ENCODE measurements around the gene TTLL8. TPM values are rescaled to one million over a fixed set of nuclear protein-coding genes. Genes with fewer than 3 reads are reported as not detected.

Gene TTLL8
- total RNA-seq, 2 experiments from 2014 or later, result 0.06 to 0.72 TPM

GRCh38 chr22:50061824-50062355 is 3.8 kb upstream of the TTLL8 start:
- Histone ChIP-seq H3K9me2 (ENCODE audit: insufficient read depth, low read length) (no peaks in the 10 kb centered on the region), H3K9me3 (ENCODE audit: low read length) (no peaks in the 10 kb centered on the region), H4K20me1 (ENCODE audit: insufficient read depth, low read length) (no peaks in the 10 kb centered on the region), H3K4me1 (ENCODE audit: insufficient read depth, low read length, poor library complexity, severe bottlenecking) (peaks cover 37% of the 10 kb centered on the region), H3K4me2 (ENCODE audit: low read length) (no peak overlapping the region), H3K79me2 (ENCODE audit: insufficient read depth, low read depth, low read length) (no peaks in the 10 kb centered on the region), H3K27ac (ENCODE audit: low read depth, low read length, poor library complexity, severe bottlenecking) (no peak overlapping the region), H2AFZ (ENCODE audit: low read length) (no peak overlapping the region), H3K4me3 (ENCODE audit: low read depth, low read length, poor library complexity, severe bottlenecking) (no peak overlapping the region), H3K36me3 (ENCODE audit: insufficient read depth, low read length) (no peaks in the 10 kb centered on the region)
- ChIA-PET POLR2A (interaction anchor here (0.7 kb wide), 1 partner anchor 19 kb away, joined by 3 read pairs; no protein-coding TSS in a partner anchor), CTCF (ENCODE audit: unreplicated experiment) (no interaction called here)
- DNase-seq (ENCODE audit: low spot score), result no peak
- BruUV-seq (replicated peaks), result no TSS peak
- no peak for TF ChIP-seq EZH2phosphoT487 (IDR thresholded peaks at IDR 0.05; ENCODE audit: borderline replicate concordance, low read depth, low read length)
- TF ChIP-seq CTCF (conservative IDR thresholded peaks at IDR 0.05; ENCODE audit: low read length), result no peak
- intact Hi-C loops (cut with micrococcal nuclease; ENCODE audit: unreplicated experiment), result no loop called here

GRCh38 chr22:50061141-50061823 is 3.2 kb upstream of the TTLL8 start:
- ChIA-PET CTCF (ENCODE audit: unreplicated experiment) (no interaction called here), POLR2A (interaction anchor here (0.7 kb wide), 1 partner anchor 19 kb away, joined by 3 read pairs; no protein-coding TSS in a partner anchor)
- no TSS peak for BruUV-seq (replicated peaks)
- H3K4me2 ChIP-seq (ENCODE audit: low read length), result peak overlapping the region; percentile 42; the same call in 1 of the 2 replicates
- no peak overlapping the region for H2AFZ ChIP-seq (ENCODE audit: low read length)
- no peaks in the 10 kb centered on the region for H3K36me3 ChIP-seq (ENCODE audit: insufficient read depth, low read length)
- no peaks in the 10 kb centered on the region for H4K20me1 ChIP-seq (ENCODE audit: insufficient read depth, low read length)
- no peak overlapping the region for H3K27ac ChIP-seq (ENCODE audit: low read depth, low read length, poor library complexity, severe bottlenecking)
- no peaks in the 10 kb centered on the region for H3K9me3 ChIP-seq (ENCODE audit: low read length)
- peaks cover 44% of the 10 kb centered on the region for H3K4me1 ChIP-seq (ENCODE audit: insufficient read depth, low read length, poor library complexity, severe bottlenecking)
- no peak overlapping the region for H3K4me3 ChIP-seq (ENCODE audit: low read depth, low read length, poor library complexity, severe bottlenecking)
- no peaks in the 10 kb centered on the region for H3K9me2 ChIP-seq (ENCODE audit: insufficient read depth, low read length)
- no peaks in the 10 kb centered on the region for H3K79me2 ChIP-seq (ENCODE audit: insufficient read depth, low read depth, low read length)
- no peak for TF ChIP-seq EZH2phosphoT487 (IDR thresholded peaks at IDR 0.05; ENCODE audit: borderline replicate concordance, low read depth, low read length)
- peak; percentile 43 for DNase-seq (ENCODE audit: low spot score)
- intact Hi-C loops (cut with micrococcal nuclease; ENCODE audit: unreplicated experiment), result no loop called here

GRCh38 chr22:50060441-50061140 is 2.5 kb upstream of the TTLL8 start:
- Histone ChIP-seq H3K36me3 (ENCODE audit: insufficient read depth, low read length) (no peaks in the 10 kb centered on the region), H4K20me1 (ENCODE audit: insufficient read depth, low read length) (no peaks in the 10 kb centered on the region), H3K4me2 (ENCODE audit: low read length) (peak overlapping the region; percentile 42; the same call in 1 of the 2 replicates), H3K9me2 (ENCODE audit: insufficient read depth, low read length) (no peaks in the 10 kb centered on the region), H3K79me2 (ENCODE audit: insufficient read depth, low read depth, low read length) (no peaks in the 10 kb centered on the region), H3K9me3 (ENCODE audit: low read length) (no peaks in the 10 kb centered on the region), H2AFZ (ENCODE audit: low read length) (no peak overlapping the region), H3K27ac (ENCODE audit: low read depth, low read length, poor library complexity, severe bottlenecking) (no peak overlapping the region), H3K4me3 (ENCODE audit: low read depth, low read length, poor library complexity, severe bottlenecking) (no peak overlapping the region), H3K4me1 (ENCODE audit: insufficient read depth, low read length, poor library complexity, severe bottlenecking) (peaks cover 50% of the 10 kb centered on the region)
- ChIA-PET POLR2A (no interaction called here), CTCF (ENCODE audit: unreplicated experiment) (no interaction called here)
- TF ChIP-seq CTCF (conservative IDR thresholded peaks at IDR 0.05; ENCODE audit: low read length) (no peak; the same call in 1 of the 2 replicates), EZH2phosphoT487 (IDR thresholded peaks at IDR 0.05; ENCODE audit: borderline replicate concordance, low read depth, low read length) (no peak)
- BruUV-seq (replicated peaks), result no TSS peak
- intact Hi-C loops (cut with micrococcal nuclease; ENCODE audit: unreplicated experiment), result no loop called here
- DNase-seq (ENCODE audit: low spot score), result no peak
